Lower lobe of right lung (tissue), 2 donors: ENCODE results near the gene RAC3. TPM values are rescaled to one million over a fixed set of nuclear protein-coding genes. Genes with fewer than 3 reads are reported as not detected.

Source experiments
- ATAC-seq, 2 donors: fragments of 200-7000 bp; cut with Tn5 transposase; one replicate each; pipeline ENCODE4 v1.9.1; 2020 to 2022; ENCODE audit warnings: mild to moderate bottlenecking in 2 of 2, moderate library complexity in 2 of 2
- DNase-seq: peaks from one replicate; pipeline ENCODE4 v3.0.0-alpha.2; 2020
- H3K27ac ChIP-seq: fragments of 200-600 bp; one replicate; pipeline ENCODE4 v1.8.0; 2022
- H3K27me3 ChIP-seq: fragments of 200-600 bp; one replicate; pipeline ENCODE4 v1.8.0; 2022; ENCODE audit warnings: low read depth
- H3K36me3 ChIP-seq: fragments of 200-600 bp; one replicate; pipeline ENCODE4 v1.8.0; 2022; ENCODE audit warnings: mild to moderate bottlenecking
- H3K4me1 ChIP-seq: fragments of 200-600 bp; one replicate; pipeline ENCODE4 v1.8.0; 2022
- H3K4me3 ChIP-seq: fragments of 200-600 bp; one replicate; pipeline ENCODE4 v1.8.0; 2022; ENCODE audit warnings: mild to moderate bottlenecking
- H3K9me3 ChIP-seq: fragments of 200-600 bp; one replicate; pipeline ENCODE4 v1.8.0; 2022
- CTCF ChIP-seq: fragments of 200-600 bp; IDR thresholded peaks from one replicate; pipeline ENCODE4 v1.8.0; 2022; ENCODE audit warnings: antibody characterized with exemption, mild to moderate bottlenecking
- intact Hi-C: fragments of 100-400 bp; cut with DNase I; formaldehyde crosslinking; loops from one replicate; pipeline ENCODE4 v1.11.0; 2022
- total RNA-seq: library from RNA; stranded (reverse); fragmentation: NEBNext Ultra II Directional; extraction: Animal tissue kit (Norgen Biotek cat#: 25700); gene quantifications from one replicate; pipeline ENCODE4 v1.2.1, GENCODE V29; 2021
- donor health status: DM: no; HTN: yes; CAD: no; lungs with severe emphysema.

RAC3 gene
- total RNA-seq, 1 donor from 2014 or later = 2.8 TPM

- Histone ChIP-seq H3K9me3 (no peaks in the 10 kb centered on the region), H3K4me1 (no peaks in the 10 kb centered on the region), H3K36me3 (no peaks in the 10 kb centered on the region), H3K27me3 (no peaks in the 10 kb centered on the region), H3K4me3 (no peak overlapping the region), H3K27ac (no peak overlapping the region)
- ATAC-seq = no peak
- intact Hi-C loops = no loop called here
- TF ChIP-seq CTCF = no peak
- DNase-seq = no peak
These were observed 41.3 kb downstream of the RAC3 start for GRCh38 chr17:82072827-82073226.

- intact Hi-C loops = no loop called here
- DNase-seq = no peak
- TF ChIP-seq CTCF = no peak
These were observed 42.0 kb downstream of the RAC3 start for GRCh38 chr17:82073446-82073845.

GRCh38 chr17:82076018-82076784, 44.7 kb downstream of the RAC3 start:
- no peaks in the 10 kb centered on the region for H3K9me3 ChIP-seq
- intact Hi-C loops = no loop called here
- no peaks in the 10 kb centered on the region for H3K4me1 ChIP-seq
- DNase-seq = no peak
- peaks cover 28% of the 10 kb centered on the region for H3K36me3 ChIP-seq
- TF ChIP-seq CTCF = no peak
- no peaks in the 10 kb centered on the region for H3K27me3 ChIP-seq
- no peak overlapping the region for H3K27ac ChIP-seq
- no peak for ATAC-seq
- H3K4me3 ChIP-seq = no peak overlapping the region

More at GRCh38 chr17:82073446-82073845, 42.0 kb downstream of the RAC3 start:
- Histone ChIP-seq H3K27me3 (no peaks in the 10 kb centered on the region), H3K4me1 (no peaks in the 10 kb centered on the region), H3K4me3 (no peak overlapping the region), H3K36me3 (peaks cover under 1% of the 10 kb centered on the region), H3K9me3 (no peaks in the 10 kb centered on the region), H3K27ac (no peak overlapping the region)
- ATAC-seq = no peak

- TF ChIP-seq CTCF = no peak
- Histone ChIP-seq H3K9me3 (no peaks in the 10 kb centered on the region), H3K4me1 (no peaks in the 10 kb centered on the region), H3K36me3 (peaks cover 36% of the 10 kb centered on the region), H3K4me3 (no peak overlapping the region), H3K27me3 (no peaks in the 10 kb centered on the region), H3K27ac (no peak overlapping the region)
- DNase-seq (no peak), ATAC-seq (peak in 1 of 2 donors; percentile 2)
- intact Hi-C loops = no loop called here
These were observed 45.5 kb downstream of the RAC3 start for GRCh38 chr17:82076785-82077591.

GRCh38 chr17:82077617-82078358, 46.3 kb downstream of the RAC3 start:
- no peak for DNase-seq

More at GRCh38 chr17:82077617-82078358, 46.3 kb downstream of the RAC3 start:
- ATAC-seq = no peak
- intact Hi-C loops = no loop called here
- Histone ChIP-seq H3K4me1 (no peaks in the 10 kb centered on the region), H3K36me3 (peaks cover 44% of the 10 kb centered on the region), H3K27me3 (no peaks in the 10 kb centered on the region), H3K27ac (no peak overlapping the region), H3K4me3 (no peak overlapping the region), H3K9me3 (no peaks in the 10 kb centered on the region)
- TF ChIP-seq CTCF = no peak
